ENCODE measurements around the gene HOXA10. TPM values are rescaled to one million over a fixed set of nuclear protein-coding genes. Genes with fewer than 3 reads are reported as not detected.
A peak's percentile ranks its signal among the peaks of the same experiment; 100 is the strongest.

The HOXA10 gene
- total RNA-seq, 4 donors from 2014 or later = 4.0 TPM; not detected in 3

- no peak overlapping the region for H3K4me3 ChIP-seq (replicated peaks in 1 of 3)
- H3K4me1 ChIP-seq = peaks cover 10 to 18% of the 10 kb centered on the region in 2 donors
- no peak for DNase-seq
- no peaks in the 10 kb centered on the region for H3K36me3 ChIP-seq
- H3K9me3 ChIP-seq = no peaks in the 10 kb centered on the region
- 13 to 14% methylated on average over 31 to 35 of the region's 52 CpGs for WGBS, 2 donors
- no peak overlapping the region for H3K27ac ChIP-seq
- peaks cover 52% of the 10 kb centered on the region for H3K27me3 ChIP-seq
- intact Hi-C loops (cut with DNase I) = no loop called here
- no peak for TF ChIP-seq POLR2A (IDR thresholded peaks at IDR 0.05)
- no peak for TF ChIP-seq CTCF (IDR thresholded peaks at IDR 0.05)
Observed at GRCh38 chr7:27212497-27213432, 38.6 kb upstream of the HOXA10 start.

GRCh38 chr7:27211764-27212204 lies 37.7 kb upstream of the HOXA10 start:
- no peak overlapping the region for H3K4me3 ChIP-seq (replicated peaks in 1 of 3)
- 31 to 32% methylated on average over 3 of the region's 3 CpGs for WGBS, 2 donors
- H3K4me1 ChIP-seq = peaks cover 10 to 18% of the 10 kb centered on the region in 2 donors
- DNase-seq = no peak
- no peaks in the 10 kb centered on the region for H3K9me3 ChIP-seq
- no peak overlapping the region for H3K27ac ChIP-seq
- peaks cover 52% of the 10 kb centered on the region for H3K27me3 ChIP-seq
- no peak for TF ChIP-seq POLR2A (IDR thresholded peaks at IDR 0.05)
- intact Hi-C loops (cut with DNase I) = no loop called here
- no peaks in the 10 kb centered on the region for H3K36me3 ChIP-seq

- TF ChIP-seq CTCF (IDR thresholded peaks at IDR 0.05) (no peak), POLR2A (IDR thresholded peaks at IDR 0.05) (no peak)
- WGBS, 2 donors = 86% methylated on average over 1 of the region's 1 CpG; no CpG with 5 or more reads in 1 of the 2 donors
- no peaks in the 10 kb centered on the region for H3K36me3 ChIP-seq
- intact Hi-C loops (cut with DNase I) = no loop called here
- H3K4me1 ChIP-seq = peaks cover 10 to 18% of the 10 kb centered on the region in 2 donors
- no peak overlapping the region for H3K4me3 ChIP-seq (replicated peaks in 1 of 3)
- H3K27me3 ChIP-seq = peaks cover 56% of the 10 kb centered on the region
- DNase-seq = no peak
- no peak overlapping the region for H3K27ac ChIP-seq
- H3K9me3 ChIP-seq = no peaks in the 10 kb centered on the region
Observed at GRCh38 chr7:27211084-27211446, 36.9 kb upstream of the HOXA10 start.

- H3K27ac ChIP-seq = no peak overlapping the region
- no peaks in the 10 kb centered on the region for H3K9me3 ChIP-seq
- 15 to 17% methylated on average over 31 to 32 of the region's 32 CpGs for WGBS, 2 donors
- H3K27me3 ChIP-seq = peaks cover 61% of the 10 kb centered on the region
- DNase-seq = peak; percentile 41 to 45
- TF ChIP-seq POLR2A (IDR thresholded peaks at IDR 0.05) (no peak), CTCF (IDR thresholded peaks at IDR 0.05) (peak; percentile 26 to 82 (median 64))
- H3K36me3 ChIP-seq = no peaks in the 10 kb centered on the region
- peaks cover 10 to 22% of the 10 kb centered on the region in 2 donors for H3K4me1 ChIP-seq
- H3K4me3 ChIP-seq (replicated peaks in 1 of 3) = no peak overlapping the region
- intact Hi-C loops (cut with DNase I) = no loop called here
Observed at GRCh38 chr7:27210441-27211083, 36.4 kb upstream of the HOXA10 start.

- H3K27me3 ChIP-seq = peaks cover 67% of the 10 kb centered on the region
- no peak for TF ChIP-seq CTCF (IDR thresholded peaks at IDR 0.05)
- no peak for TF ChIP-seq POLR2A (IDR thresholded peaks at IDR 0.05)
- peaks cover 13 to 27% of the 10 kb centered on the region in 2 donors for H3K4me1 ChIP-seq
- WGBS, 2 donors = 17 to 36% methylated on average over 2 to 9 of the region's 11 CpGs
- H3K4me3 ChIP-seq (replicated peaks in 1 of 3) = no peak overlapping the region
- DNase-seq = no peak
- H3K9me3 ChIP-seq = no peaks in the 10 kb centered on the region
- H3K36me3 ChIP-seq = no peaks in the 10 kb centered on the region
- no peak overlapping the region for H3K27ac ChIP-seq
- intact Hi-C loops (cut with DNase I) = loop anchor here (10.0 kb wide), 1 partner anchor 715 kb away; no protein-coding TSS in a partner anchor
Observed at GRCh38 chr7:27209933-27210440, 35.9 kb upstream of the HOXA10 start.

All from thyroid gland (tissue), 4 donors.